NCI-H1092 treated with DMSO at 0.1 percent for 48 hours (cell line): ENCODE results near the gene PBXIP1.

Experiments
- DNase-seq: peaks from one replicate; lab custom pipeline; 2025; lab: John Stamatoyannopoulos, UW

PBXIP1 gene, protein sequence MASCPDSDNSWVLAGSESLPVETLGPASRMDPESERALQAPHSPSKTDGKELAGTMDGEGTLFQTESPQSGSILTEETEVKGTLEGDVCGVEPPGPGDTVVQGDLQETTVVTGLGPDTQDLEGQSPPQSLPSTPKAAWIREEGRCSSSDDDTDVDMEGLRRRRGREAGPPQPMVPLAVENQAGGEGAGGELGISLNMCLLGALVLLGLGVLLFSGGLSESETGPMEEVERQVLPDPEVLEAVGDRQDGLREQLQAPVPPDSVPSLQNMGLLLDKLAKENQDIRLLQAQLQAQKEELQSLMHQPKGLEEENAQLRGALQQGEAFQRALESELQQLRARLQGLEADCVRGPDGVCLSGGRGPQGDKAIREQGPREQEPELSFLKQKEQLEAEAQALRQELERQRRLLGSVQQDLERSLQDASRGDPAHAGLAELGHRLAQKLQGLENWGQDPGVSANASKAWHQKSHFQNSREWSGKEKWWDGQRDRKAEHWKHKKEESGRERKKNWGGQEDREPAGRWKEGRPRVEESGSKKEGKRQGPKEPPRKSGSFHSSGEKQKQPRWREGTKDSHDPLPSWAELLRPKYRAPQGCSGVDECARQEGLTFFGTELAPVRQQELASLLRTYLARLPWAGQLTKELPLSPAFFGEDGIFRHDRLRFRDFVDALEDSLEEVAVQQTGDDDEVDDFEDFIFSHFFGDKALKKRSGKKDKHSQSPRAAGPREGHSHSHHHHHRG

DNA sequence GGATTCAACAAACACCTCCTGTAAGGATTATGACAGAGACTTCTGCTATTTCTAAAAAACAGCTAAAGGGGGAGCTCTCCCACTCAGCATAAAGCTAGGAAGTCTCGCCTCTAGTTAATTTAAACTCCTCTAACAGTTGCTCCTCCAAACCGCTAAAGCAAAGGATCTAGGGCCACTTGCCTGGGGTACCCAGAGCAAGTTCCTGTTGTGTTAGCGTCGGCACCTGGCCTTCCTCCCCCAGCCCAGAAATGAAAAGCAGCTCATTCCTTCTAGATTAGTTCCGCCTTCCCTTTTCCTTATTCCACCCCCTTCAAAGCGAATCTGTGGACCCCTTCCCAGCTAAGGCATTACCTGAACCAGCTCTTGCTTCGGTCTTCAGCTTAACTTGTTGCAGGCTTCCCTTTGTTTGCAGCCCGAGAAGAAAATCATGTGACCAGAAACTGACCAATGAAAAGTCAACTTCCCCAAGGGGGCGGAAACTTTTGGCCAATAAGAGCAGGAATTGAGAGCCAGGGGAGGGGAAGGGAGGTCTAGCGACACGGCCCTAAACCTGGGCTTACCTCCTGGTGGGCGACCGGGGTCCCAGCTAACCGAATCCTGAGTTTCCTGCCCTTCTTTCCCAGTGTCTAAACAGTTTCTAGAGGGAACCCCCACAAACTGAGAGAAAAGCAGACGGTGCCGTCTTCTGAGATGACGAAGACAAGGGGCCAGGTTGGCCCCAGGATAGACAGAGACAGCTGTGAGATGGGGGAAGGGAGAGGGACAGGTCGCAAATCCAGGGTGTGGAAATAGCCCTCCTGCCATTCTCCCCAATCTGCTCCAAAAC is at the start of gene PBXIP1:
TSS of gene PBXIP1 (minus strand) at position 382 of the 826 bp plus-strand sequence. CDS start 2,378 bp downstream, outside the sequence.
- DNase-seq, result peak; percentile 82

DNA sequence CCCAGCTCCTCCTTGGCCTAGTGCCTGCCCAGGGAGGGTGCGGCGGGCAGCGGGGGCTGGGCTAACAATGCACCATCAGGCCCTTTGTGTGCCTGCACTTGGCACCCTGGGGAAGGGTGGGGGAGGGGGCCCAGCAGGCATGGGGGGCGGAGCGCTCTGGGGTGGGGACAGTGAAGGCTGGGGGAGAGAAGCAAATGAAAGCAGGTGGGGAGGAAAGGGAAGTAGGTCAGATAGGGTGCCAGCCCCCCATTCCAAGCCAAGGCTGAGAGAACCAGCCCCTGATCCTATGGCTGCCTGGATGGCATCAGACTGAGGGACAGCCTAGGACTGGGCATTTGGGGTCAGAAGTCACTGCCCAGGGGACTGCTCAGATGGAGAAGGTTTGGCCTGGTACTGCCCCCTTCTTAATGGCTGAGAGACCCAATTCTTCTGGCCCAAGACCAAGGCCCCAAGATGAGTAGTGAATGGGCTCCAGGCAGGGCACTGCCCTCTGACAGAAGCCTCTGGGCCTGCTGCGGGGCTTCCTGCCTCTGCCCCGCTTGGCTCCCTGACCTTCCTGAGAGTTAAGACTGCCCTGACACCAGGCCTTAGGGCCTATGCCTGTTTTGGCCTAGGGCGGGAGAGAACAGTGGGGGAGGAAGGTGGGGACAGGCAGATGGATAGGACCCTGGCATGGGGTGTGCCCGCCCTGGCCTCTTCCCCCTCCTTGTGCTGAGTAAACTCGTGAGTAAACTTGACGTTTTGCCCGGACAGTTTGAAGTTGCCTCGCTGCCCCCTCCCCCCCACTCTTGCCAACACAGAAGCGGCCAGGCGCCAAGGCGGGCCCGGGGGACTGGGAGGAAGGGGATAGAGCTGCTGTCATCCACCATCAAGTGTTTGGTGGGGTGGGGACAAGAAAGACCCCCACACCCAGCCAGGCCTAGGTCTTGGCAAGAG is 49.4 kb upstream of the PBXIP1 start:
- no peak for DNase-seq

DNA sequence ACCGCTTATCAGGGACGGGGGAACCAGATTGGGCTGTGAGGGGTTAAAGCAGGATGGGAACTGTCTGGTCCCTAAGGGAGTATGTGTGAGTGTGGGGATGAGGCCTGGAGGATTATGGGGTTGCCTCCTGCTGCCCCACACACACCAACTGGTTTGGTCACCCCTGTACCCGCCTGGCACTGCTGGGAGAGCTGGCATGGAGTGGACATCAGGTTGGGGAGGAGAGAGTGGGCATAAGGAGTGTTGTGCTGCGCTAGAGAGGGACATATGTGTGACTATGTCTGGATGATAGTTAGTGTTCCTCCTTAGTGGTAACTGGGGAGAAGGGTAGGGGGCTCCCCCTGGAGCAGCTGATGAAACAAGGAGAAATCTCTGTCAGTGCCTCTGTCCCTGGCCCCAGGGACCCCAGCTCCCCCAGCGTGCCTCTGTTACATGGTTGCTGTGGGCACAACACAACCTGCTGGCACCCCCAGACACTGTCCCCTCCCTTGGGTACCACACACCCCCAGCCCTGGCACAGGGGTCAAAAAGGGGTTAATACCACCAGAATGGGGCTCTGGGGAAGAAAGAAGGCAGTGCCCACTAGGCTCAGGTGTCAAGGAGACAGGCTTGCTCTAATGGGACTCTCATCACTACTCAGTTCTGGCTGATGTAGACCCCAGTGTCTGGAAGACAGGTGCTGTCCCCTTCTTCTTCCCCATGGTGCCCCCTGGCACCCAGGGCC is 48.6 kb upstream of the PBXIP1 start:
- DNase-seq, result peak; percentile 15

DNA sequence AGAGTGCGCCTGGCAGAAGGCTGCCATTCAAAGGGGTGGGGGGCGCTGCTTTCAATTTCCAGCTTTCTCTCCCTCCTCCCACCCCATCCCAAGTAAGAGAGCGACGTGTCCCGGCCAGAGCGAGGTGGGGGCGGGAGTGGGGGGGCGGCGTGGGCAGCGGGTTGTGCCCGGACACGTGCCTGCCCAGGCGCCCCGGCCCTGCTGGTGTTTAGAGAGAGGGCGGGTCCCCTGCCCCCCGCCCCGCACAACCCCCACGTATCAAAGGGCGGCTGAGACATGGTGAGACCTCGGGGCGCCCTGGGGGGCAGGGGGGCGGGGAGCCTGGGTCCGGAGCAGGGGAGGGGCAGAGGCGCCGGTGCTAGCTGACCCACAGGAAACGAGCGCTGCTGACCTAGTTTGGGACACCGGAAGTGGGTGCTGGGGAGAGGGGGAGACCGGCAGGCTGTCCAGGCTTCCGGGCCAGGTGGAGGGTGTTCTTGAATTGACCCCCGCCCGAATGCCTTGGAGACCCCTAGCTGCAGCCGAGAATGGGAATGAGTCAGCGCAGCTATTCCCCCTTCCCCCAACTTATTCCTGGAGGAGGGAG is 48.0 kb upstream of the PBXIP1 start:
- DNase-seq, result no peak

DNA sequence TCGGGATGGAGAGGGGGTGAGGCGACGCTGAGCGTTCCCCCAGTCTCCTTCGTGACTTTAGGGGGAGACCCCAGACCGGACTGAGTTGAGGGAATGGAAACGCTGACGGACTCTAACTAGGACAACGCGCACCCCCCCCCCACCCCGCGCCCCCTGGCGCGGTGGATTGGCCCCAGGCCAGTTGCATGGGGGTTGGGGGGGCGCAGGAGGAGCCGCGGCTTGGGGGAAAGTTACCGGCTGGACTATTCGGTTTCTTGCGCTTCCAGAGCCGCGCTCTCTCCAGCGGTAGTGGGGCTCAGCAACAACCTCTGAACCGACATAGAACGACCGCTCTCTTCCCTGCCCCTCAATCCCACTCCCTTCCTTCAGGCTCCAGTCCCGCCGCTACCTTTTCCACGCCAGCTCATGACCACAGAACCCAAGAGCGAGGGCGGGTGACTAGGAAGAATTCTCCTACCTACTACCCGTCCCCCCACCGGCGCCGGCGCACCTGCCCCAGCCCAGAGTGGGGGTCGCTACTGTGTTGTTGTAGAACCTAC is 47.4 kb upstream of the PBXIP1 start:
- DNase-seq, result peak; percentile 54

DNA sequence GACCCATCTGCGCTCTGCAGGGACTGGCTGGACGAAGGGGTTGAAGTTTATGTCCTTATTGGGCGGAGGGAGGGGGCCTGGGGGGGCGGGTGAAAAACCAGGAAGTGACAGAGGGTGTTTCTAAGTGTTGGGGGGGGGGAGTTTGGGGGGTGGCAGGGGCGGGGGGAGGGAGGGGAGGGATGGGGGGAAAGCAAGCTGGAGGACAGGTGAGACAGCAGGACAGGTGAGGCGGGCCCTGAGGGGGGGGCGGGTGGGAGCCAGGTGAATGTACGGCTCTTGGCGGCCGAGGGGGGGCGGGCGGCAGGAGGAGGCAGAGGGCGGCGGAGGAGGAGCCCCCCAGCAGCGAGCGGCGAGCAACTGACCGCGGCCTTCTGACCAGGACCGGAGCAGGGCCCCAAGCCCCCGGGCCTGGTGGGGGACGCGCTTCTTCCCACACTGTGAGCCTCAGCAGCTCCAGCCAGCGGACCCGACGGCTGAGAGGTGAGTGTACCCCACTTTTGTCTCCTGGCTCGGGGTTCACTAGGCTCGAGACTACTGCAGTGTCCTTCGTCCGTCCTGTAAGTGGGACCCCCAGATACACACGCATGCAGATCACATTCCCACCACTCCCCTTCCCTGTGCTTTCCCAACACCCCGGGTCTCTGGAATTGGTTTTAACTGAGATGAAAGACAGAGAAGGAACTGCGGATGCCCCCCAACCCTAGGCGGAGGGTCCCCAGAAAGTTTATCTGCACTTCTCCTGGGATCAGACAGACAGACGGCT is 46.7 kb upstream of the PBXIP1 start, which contains the start of gene ZBTB7B:
TSS of gene ZBTB7B (plus strand) at position 339 of the 763 bp plus-strand sequence. CDS start 11,859 bp downstream, outside the sequence.
- DNase-seq, result peak; percentile 39

DNA sequence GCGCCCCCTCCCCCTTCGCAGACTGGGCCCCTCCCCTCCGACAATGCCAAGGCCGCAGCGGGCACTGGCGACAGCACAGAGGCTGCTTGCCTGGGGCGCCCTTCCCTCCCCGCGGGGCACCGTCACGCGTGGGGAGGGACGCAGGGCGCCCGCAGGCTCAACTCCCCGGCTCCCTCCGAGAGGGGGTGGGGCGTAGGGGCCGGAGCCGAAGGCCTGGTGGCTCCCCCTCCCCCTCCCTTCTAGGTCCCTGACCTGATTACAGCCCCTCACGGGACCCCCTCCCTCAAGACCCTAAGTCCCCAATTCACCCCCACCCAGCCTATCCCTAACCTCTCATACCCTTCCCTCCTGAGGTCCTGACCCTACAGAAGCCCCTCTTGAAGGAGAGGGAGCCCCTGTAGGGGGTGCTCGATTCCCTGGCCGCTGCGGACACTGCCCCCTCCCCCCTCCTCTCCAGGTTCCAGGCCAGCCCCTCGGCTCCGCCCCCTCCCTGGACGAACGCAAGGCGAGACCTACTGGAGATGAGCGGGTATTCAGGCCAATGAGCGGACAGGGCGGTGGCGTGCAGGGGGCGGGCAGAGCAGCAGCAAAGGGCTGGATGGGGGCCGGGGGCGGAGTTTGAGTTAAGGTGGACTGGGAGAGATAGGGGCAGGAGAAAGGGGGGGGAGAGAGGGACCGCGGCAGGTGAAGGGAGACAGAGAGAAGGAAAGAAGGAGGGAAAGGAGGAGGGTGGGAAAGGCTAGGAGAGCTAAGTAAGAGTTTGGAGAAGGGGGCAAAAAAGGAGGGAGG is 46.0 kb upstream of the PBXIP1 start:
- DNase-seq, result peak; percentile 100

DNA sequence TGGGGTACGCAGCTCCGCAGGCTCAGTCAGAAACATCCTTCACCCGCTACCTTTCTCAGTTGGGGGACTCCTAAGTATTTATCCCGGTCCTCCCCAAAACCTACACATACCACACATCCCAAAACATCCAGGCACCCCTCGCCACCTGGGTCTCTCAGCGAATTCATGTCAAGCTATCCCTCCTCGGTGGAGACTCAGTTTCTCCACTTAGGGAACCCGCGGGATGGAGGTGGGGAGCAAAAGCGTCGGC is 45.5 kb upstream of the PBXIP1 start:
- peak; percentile 81 for DNase-seq

DNA sequence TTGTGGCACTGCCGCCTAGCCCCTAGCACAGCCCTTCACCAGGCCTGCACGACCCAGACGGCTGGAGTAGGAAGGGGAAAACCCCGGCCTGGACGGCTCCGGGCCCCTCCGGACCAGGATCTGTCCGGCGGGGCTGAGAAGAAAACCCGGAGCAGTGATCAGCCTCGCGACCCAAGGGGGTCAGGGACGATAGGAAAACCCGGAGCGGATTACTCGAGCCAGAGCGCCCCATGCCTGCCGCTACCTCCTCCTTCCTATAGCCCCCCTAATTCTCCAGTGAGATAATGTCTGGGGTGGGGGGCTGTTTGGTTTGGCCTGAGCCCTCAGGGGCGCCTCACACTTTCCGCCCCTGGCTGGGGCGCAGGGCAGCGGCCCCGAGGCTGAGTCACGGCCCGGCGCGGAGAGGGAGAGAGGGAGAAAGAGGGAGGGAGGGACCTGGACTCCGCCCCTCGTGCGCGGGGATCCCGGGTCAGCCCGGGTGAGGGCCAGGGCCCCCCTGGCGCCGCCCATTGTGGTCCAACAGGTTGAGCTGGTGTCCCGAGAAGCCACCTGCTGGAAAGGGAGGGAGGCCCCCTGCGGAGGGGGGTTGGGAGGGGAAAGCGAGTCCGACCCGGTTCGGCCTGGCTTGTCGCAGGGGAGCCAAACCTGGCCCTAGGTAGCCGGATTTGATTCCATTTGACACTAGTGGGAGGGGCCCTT is 45.0 kb upstream of the PBXIP1 start:
- DNase-seq, result peak; percentile 91

DNA sequence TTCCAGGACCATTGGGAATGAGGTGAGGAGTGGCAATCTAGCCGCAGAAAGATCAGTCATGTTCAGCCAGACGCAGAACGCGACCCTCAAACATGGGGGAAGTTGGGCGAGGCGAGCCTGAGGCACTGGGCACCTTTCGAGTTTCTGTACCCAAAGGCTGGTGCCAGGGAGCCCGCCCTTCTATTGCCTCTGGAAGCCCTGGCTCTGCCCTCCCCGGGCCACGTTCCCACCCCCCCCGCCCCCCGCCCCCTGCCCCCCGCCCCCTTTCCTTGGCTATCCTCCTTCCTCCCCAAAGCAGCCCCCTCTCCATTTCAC is 44.5 kb upstream of the PBXIP1 start:
- DNase-seq, result no peak

DNA sequence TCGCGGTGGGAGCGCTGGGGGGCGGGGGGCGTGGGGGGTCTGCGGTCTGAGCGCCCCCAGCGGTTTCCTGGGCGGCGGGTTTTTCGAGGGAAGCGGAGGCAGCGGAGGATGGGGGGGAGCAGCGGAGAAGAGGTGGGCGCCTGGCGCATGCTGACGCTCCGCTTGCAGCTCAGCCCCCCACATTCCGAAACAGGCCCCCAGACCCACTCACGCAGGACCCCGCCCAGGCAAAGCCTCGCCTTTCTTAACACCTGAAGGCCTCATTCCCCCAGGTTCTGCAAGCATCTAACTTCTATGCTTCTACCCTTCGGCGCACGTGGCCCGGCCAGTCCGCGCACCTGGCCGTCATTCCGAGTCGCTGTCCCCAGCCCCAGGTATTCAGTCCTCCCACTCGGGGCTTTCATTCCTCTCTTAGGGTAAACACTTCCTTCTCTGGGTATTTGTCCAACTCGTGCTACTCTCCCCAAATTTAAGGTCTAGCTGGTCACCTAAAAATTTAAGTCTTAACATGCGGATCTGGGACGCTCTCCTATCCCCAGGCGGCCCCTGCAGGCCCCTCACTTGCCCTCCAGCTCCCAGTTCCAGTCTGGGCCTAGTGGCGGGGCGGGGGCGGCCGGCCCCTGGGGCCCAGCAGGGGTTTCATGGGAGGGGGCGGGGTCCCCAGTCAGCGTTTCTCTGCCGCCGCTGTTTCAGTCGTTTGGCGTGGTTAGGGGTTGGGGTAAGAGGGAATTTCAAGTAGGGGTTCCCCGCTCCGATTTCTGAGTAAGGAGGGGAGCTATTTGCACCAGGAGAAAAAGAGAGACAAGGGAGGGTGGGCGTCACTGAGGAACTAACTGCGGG is 43.9 kb upstream of the PBXIP1 start:
- peak; percentile 54 for DNase-seq

DNA sequence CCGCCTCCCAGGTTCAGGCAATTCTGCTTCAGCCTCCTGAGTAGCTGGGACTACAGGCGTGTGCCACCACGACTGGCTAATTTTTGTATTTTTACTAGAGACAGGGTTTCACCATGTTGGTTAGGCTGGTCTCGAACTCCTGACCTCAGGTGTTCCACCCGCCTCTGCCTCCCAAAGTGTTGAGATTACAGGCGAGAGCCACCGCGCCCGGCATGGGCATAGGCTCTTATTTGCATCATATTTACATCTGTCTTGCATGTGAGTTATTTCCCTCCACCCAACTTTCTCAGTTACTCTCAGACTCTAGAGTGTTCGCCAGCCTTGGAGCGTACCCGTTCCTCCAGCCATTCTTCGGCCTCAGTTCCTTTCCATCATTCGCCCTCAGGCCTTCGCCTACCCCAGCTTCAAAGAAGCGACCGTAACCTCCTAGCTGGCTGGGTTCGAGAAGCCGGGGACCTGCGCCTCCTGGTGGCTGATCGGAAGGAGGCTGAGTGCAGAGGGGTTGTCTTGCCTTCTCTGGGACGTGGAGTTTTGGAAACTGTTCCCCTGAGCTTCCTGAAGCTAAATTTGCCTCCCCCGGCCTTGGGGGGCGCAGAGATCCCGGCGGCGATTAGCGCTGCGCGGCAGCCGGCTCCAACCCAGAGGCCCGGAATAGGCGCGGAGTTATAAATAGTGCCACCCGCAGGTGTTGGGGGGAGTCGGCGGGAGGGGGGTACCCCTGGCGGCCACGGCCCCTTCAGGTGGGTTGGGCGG is 43.1 kb upstream of the PBXIP1 start:
- peak; percentile 74 for DNase-seq

DNA sequence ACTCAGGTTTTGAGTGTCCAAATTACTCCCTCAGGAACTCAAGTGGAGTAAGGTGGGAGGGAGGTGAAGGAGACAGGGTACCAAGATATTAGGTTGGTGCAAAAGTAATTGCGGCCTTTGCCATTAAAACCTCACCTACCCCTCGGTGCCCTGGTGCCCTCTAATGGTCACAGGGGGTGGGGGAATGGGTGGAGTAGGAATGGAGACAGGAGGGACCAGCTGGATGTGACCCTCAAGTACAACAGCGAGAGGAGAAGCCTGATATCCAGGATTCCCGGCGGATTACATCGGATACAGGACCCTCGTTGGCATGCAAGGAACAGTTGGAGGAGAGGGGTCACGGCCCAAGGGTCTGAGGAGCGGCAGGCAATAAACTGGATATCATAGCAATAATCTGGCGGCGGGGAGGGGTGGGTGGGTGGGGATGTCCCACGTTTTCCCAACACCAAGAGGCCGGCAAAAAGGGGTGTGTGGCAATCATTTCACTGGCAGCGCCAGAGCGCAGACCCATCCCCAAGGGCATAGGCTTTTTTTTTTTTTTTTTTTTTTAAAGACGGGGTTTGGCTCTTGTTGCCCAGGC is 42.4 kb upstream of the PBXIP1 start:
- no peak for DNase-seq

DNA sequence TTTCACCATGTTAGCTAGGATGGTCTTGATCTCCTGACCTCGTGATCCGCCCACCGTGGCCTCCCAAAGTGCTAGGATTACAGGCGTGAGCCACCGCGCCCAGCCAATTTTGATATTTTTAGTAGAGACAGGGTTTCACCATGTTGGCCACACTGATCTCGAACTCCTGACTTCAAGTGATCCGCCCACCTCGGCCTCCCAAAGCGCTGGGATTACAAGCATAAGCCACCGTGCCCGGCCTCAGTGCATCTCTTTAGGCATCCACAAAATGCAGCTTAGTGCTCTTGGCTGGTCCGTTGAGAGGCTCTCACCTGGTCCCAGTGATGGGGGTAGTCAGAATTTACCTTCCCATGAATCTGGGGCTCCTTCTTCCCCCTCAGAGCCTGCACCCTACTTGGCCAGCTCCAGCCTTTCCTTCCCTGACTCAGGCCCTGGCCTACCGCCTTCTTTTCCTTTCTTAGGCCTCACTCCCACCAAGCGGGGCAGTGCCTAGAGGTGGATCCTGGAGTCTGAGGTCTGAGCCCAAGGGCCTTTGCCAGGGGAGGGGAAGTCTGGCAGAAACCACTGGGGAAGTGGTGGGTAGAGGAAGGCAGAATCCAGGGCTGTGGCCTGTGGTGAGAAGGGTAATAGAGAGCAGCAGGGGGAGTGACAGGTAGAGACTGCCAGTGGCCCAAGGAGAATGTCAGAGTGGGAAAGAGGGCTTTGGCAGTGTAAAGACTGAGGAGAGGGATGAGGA is 41.2 kb upstream of the PBXIP1 start:
- DNase-seq, result no peak

DNA sequence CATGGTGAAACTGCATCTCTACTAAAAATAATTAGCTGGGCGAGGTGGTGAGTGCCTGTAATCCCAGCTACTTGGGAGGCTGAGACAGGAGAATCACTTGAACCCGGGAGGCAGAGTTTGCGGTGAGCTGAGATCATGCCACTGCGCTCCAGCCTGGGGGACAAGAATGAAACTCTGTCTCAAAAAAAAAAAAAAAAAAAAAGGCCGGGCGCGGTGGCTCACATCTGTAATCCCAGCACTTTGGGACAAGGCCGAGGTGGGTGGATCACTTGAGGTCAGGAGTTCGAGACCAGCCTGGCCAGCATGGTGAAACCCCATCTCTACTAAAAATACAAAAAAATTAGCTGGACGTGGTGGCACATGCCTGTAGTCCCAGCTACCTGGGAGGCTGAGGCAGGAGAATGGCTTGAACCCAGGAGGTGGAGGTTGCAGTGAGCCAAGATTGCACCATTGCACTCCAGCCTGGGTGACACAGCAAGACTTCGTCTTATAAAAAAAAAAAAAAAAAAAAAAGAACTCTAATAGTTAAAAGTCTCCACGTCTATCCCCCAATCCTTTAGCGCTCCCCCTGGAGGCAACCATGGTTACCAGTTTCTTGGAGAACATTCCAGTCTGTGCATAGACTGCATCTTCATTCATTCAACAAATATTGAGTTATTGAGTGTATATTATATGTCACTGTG is 39.5 kb upstream of the PBXIP1 start:
- DNase-seq, result peak; percentile 11
